GM18511 (cell line): Measurements from ENCODE around the gene B4GALNT1.
"Not testable (repeated sequence)": the region's sequence is repeated elsewhere in the genome, so short reads cannot be mapped to it uniquely, and the experiment has no call there.

Experiments
- ATAC-seq: cut with Tn5 transposase; IDR thresholded peaks from one replicate; pipeline ENCODE4 v1.9.1; 2021; ENCODE audit warnings: mild to moderate bottlenecking, moderate library complexity; ENCODE audit not compliant: unreplicated experiment

The B4GALNT1 gene

DNA sequence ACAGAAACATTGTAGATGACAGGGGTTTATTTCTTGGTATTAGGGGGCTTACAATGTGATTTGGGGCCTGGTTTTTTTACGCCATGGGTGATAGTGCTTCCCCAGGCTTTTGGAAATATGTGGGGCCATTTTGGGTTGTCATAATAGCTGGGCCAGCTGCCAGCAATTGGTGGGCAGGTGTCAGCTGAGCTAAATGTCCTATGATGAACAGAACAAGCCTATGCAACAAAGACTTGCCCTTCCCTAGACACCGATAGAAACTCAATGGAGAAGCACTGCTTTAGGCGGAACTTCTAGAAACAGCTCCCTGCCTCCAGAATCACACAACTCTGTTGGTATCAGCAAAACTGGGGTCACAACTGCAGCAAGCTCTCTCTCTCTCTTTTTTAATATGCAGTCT is 5.1 kb upstream of the B4GALNT1 start:
- no peak for ATAC-seq

DNA sequence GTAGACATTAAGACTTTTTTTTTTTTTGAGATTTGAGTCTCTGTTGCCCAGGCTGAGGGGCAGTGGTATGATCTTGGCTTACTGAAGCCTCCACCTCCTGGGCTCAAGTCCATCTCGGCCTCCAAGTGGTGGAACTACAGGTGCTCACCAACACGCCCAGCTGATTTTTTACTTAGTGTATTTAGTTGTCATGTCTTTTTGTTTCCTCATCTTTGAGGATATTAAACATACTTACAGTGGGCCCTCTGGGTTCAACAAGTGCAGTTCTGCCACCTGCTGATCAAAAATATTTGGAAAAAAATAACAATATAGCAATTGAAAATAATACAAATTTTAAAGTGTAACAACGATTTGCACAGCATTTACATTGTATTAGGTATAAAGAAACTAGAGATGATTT is 4.4 kb upstream of the B4GALNT1 start:
- no peak for ATAC-seq

DNA sequence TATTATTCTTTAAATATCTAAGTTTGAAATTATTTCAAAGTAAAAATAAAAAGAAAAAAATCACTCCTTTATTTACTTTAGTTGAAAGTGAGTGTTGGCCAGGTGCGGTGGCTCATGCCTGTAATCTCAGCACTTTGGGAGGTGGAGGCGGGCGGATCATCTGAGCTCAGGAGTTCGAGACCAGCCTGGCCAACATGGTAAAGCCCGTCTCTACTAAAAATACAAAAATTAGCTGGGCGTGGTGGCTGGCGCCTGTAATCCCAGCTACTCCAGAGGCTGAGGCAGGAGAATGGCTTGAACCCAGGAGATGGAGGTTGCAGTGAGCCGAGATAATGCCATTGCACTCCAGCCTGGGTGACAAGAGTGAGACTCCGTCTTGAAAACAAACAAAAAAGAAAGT is 3.7 kb upstream of the B4GALNT1 start:
- ATAC-seq: not testable (repeated sequence)

DNA sequence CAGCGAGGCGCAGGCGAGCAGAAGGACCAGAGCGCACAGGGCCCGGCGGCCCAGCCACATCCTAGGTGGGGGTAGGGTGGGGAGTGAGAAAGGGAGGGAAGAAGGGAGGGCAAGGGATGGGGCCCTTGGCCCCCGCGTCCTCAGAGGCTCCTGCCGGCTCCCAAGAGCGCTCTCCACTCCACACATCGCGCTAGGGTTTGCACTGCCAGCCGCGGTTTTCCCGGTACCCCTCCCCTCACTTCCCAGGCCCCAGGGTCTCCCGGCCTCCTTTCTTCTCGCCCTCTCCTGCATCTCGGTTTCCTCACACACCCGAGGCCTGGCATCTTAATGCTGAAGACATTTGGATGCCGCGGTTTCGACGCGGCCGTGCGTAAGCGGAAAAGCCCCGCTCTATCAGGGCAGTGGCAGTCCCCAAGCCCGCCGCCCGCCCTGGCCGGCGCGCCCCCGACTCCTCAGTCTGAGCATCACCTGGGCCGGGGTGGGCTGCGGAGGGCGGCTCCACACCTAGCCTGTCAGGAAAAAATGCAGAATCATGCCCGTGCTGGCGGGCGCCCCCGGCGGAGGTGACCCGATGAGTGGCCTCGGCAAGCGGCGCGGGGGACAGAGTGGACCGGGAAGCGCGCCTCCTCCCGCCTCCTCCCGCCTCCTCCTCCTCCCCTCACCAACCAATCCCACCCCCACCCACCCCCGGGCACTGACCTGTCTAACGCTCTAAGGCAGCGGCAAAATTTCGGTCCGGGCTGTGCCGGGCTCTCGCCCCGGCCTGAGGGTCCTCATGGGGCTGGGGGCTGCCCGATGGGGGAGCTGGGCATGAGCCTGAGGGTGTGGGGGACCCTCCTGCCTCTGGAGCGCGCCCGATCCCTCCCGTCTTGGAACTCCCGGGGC is 686 bp downstream of the B4GALNT1 start:
- peak; percentile 24 for ATAC-seq

DNA sequence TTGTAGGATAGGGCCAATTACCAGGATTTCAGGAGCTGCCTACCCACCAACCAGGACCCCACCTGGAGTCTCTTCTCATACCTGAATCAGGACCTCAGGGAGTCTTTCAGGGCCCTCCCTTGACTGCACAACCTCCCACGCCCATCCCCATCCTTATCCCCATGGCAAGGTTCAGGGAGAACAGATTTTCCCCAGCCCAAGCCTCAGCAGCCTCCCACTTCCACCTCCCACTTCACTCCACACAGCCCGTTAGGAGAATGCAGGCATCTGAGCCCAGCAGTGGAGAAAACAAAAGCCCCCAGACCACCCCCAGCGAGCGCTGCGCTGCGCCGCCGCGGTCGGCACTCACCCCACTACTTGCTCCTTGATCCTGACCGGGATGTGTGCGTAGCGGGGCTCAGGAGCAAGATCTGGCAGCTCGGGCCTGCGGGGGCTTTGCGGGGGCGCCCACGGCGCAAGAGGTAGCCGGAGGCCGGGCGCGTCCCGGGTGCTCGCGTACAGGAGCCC is 1.4 kb downstream of the B4GALNT1 start:
- ATAC-seq: no peak

DNA sequence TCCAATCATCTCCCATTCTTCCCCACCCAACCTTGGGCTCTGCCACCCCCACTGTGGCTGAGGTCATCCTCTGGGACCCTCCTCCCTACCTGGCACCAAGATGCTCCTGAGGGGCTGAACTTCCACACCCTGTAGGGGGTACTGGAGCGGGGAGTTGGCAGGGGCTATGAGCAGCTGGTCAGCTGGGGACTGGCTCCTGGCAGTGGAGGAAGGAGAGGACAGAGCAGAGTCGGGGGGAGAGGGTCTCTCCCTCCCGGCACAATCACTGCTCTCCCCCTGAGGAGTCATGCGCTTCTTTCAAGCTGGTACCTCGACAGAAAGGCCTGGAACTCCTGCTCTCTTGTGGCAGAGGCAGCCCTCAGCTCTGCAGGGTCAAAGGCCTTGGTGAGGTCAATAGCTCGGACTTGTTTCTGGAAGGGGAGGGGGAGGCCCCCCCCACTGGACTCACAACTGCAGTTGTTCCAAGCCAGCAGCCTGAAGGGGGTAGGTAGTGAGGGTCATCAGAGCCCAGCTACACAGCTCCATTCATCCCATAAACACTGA is 2.0 kb downstream of the B4GALNT1 start:
- no peak for ATAC-seq

DNA sequence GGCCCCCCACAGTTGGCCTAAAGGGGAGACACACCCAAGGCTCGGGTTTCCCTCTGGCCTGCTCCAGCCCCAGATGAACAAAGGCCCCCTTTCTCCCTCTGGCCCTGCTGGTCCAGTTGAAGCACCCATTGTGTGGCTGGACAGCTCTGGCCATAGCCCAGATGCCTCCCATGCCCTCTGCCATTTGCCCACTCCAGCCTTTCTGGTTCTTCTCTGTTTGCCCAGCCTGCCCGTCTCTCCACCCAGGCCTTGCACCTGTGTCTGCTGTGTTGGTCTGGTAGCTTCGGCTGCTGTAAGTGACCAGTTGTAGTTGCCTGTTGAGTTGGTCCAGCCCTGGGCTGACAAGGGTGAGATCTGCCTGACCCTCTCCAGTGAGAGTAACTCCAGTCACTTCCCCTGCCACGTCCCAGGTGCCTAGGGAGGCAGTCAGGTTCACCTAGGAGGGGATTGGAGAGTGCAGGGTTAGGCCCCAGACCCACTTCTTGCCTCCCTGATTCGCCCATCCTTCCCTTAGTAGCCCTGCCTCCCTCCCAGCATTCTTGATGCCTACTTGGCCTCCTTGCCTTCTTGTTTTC is 3.0 kb downstream of the B4GALNT1 start:
- no peak for ATAC-seq

DNA sequence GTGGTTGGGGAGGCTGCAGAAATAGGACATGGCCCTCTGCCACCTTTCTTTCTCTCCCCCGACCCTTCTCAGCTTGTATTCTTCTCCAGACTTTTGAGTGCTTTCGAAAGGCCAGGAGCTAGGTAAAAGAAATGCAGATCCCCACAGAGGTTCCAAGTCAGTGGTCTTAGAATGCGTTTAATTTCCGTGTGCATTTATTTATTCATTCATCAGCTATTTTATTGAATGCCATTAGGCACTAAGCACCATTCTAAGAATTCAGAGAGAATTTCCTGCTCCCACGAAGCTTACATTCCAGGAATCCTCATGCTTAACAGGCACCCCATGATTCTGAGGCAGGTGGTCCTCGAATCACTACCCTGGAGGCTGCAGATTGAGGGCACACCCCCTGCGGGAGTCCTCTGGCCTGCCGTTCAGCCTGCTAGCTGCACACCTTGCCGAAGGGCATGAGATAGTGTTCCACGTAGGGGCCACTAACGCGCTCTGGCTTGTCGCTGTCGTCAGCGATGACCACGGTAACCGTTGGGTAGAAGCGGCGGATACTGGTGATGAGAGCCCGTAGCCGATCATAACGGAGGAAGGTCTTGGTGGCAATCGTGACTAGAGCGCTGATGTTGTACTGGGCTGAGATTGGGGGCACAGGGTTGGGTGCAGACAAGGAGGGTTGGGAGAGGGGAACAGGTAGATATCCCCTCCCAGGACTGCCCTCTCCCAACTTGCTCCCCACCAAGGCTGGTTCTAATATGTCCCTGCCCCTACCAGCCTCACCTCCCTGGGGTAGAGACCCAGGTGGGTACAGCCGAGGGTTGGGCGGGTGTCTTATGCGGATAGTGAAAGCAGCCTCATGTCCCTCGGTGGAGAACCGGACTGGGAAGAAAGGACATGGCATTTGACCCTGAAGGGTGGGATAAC is 4.5 kb downstream of the B4GALNT1 start:
- ATAC-seq: no peak

DNA sequence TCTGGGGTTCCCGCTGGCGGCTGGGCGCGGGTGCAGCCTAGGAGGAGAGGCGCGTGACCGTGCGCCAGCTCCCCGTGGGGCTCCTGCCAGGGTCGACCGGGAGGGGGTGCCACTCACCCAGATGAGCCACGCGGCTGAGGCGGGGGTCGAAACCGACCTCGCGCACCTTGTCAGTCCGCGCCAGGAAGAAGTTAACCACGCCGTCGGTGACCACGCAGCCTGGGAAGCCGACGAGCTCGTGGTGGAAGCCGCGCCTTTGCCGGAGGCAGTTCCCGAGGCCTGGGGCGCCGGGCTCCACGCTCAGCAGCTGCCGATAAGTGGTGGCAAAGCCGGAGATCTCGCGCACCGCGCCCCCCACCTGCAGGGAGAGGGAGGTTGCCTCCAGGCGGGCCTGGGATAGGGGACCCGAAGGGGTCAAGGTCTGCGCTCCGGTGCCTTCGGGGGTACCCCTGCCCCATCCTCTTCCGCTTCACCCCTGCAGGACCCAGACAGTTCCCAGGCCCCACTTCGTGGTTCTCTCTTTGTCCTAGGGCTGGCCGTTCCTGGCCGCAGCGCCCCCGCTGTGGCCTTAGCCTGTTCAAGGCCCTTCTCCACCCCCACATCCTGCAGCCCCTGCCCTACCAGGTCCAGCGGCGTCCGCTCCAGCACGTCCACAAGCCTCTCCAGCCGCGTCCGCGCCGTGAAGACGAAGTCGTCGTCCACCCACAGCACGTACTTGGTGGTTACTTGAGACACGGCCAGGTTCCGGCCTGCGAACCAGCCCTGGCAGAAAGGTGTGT is 5.3 kb downstream of the B4GALNT1 start:
- no peak for ATAC-seq

DNA sequence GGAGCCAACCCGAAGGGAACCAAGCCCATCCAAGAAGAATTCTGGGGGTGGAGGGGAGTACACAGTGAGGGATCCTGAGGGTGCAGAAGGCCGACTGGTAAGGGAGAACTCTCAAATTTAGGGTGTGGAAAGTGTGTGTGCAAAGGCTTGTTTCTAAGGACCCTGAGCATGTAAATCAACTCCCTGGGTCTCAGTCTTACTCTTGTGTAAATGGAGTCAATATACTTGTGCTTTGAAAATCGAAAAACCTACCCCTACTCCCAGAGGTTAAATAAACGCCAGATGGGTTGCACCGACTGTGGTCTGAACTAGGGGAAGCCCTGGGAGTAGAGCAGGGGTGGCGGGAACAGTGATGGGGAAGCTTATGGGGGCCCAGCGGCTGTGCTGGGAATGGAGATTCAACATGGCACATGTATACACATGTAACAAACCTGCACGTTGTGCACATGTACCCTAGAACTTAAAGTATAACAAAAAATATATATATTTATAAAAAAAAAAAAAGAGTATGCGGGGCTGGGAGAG is 6.0 kb downstream of the B4GALNT1 start:
- ATAC-seq: no peak

DNA sequence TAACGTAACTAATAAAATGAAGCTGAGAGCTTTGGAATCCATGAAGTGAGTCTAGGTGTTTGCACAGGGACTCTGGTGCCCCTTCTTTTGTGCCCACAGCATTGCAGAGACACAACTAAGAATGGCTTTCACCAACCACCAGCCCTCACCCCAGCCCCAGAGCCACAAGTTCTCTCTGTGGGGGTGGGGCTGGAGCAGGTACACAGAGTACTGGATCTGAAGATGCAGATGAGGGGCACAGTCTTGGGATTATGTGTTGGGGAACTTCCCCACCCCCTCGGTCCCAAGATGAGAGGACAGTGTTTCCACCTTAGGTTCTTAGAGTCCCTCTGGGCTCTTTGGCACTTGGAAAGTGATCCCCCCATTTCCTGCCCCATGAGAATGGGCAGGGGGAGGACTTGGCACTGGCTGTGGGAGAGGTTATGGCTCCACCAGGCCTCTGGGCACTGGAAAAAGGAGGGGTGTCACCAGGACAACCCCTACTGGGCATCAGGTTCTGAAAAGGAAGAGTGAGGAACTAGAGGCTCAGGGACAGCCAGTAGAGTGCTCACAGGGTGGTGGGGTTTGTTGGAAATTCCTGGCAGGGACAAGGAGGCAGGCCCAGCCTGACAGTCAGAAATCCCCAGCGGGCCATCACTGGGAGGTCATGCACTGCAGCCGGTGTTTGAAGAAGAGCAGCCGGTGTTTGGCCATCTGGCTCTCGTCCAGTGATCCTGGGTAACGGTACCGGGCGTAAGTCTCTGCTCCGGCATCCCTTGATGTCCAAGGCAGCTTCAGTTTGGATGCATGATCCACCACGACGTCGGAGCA is 6.7 kb downstream of the B4GALNT1 start:
- no peak for ATAC-seq

DNA sequence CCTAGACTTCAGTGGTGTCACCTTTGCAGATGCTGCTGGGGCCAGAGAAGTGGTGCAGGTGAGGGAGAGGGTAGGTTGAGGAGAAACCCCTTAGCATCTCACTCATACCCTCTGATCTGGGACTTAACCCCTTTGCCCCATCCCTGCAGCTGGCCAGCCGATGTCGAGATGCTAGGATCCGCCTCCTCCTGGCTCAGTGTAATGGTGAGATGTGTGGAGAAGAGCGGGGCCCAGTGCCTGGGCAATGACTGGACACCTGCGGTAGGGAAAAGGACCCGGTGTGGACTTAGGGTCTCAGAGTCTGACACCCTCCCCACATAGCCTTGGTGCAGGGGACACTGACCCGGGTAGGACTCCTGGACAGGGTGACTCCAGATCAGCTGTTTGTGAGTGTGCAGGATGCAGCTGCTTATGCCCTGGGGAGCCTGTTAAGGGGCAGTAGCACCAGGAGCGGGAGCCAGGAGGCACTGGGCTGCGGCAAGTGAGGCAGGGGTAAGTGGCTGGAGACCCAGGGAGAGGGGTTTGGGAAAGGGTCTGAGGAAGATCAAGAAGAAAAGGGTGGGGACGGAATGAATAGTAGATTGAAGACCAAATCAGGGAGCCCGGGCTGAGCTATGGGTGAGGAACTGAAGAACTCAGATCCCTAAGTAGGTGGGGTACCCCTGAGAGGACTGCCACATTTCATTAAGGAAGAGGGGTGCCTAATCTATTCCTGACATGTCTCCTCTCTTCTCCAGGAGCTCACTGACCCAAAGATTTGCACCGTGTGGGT is 7.6 kb downstream of the B4GALNT1 start:
- no peak for ATAC-seq

DNA sequence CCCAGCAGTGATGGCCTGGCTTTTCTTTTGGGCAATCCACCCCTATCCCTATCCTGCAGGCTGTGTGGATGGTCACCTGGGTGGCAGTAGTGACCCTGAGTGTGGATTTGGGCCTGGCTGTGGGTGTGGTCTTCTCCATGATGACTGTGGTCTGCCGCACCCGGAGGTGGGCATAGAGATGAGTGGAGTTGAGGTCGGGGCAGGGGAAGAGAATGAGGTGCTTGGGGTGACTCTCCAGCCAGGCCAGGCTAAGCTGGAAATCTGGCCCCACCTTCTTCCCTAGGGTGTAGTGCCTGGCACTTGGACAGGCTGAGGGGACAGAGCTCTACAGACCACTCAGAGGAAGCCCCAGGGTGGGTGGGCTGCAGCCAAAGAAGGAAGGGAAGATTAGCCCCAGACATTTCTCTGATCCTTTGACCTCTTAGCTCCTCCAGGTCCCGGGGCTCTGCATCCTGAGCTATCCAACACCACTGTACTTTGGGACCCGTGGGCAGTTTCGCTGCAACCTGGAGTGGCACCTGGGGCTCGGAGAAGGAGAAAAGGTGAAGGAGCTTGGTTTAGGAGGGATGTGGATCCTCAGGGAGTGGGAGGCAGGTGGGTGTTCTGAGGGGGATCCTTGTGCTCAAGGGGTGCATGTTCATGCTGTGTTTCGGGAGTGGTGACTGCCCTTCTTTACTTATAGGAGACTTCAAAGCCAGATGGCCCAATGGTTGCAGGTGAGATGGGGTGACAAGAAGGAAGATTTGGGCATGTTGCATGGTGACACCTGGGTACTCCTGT is 8.4 kb downstream of the B4GALNT1 start:
- ATAC-seq: no peak

DNA sequence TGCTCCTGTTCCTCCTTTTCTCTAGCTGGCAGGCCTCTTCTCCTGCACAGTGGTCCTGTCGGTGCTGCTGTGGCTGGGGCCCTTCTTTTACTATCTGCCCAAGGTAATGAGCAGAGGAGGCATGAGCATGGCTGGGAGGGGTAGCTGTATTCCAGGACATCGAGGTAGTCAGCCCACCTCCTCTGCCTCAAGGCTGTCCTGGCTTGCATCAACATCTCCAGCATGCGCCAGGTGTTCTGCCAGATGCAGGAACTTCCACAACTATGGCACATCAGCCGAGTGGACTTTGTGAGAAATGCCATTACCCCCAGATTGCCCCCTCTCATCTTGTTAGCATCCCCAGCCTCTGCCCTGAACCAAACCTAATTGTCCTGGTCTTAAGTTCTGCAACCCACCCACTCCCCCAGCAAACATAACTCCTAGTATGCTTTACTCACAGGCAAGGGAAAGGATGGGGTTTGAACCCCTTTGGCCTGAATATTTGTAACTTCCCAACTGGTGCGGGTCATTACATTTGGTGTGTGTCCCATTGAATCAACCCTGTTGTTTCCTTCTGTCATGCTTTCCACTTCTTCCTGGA is 9.1 kb downstream of the B4GALNT1 start:
- ATAC-seq: no peak

DNA sequence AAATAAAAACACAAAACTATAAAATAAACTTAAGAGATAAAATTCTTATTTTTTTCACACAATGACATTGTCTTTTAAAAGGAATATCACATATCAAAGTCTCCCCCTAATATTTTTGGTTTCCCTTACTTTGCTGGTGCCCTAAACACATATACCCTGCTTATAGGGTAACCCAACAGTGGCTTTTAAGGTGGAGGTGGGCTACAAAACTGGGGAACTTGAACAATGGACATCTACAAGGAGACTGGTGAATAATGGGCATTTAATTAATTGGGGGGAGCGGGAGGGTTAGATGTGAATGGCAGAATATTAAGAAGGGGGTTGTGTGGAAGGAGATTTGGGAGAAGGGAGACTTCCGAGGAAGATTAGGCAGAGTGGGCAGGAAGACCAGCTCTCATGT is 9.6 kb downstream of the B4GALNT1 start:
- no peak for ATAC-seq

DNA sequence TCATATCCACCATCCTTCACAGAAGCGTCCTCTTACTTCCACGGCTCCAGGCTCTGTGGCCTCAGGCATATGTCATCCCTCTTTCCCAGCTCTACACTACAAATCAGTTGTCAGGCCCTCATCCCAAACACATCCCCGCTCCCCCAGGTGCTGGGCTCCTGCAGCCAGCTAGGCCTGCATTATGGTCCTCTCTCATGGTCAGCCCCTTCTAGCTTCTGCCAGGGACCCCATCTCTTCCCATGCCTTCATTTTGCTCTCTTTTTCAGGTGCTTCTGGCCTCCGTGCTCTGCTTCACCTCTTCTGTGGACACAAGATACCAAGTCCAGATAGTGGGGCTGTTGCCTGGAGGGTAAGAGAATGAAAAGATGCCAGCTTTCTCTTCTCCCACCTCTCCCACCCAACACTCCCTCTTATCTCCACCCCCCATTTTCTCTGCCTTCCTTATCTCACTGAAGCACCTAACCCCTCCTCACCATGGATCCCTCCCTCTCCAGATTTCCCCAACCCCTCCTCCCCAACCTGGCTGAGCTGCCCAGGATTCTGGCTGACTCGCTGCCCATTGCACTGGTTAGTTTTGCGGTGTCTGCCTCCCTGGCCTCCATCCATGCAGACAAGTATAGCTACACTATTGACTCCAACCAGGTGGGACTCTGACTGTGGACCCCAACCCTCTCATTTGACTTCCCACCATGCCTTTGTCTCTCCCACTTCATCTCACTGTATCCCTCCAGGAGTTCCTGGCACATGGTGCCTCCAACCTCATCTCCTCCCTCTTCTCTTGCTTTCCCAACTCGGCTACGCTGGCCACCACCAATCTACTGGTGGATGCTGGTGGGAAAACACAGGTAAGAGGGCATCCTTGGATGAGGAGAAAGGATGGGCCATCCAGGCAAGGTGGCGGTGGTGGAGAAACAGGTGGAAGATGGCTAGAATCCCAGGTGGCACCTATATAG is 10.4 kb downstream of the B4GALNT1 start:
- ATAC-seq: no peak
